ENCODE data around the gene RNU5B-1. TPM values are rescaled to one million over a fixed set of nuclear protein-coding genes. Genes with fewer than 3 reads are reported as not detected.

The RNU5B-1 gene
- total and polyA plus RNA-seq, 2 of the 4 experiments (the other 2 are of a cell fraction): not detected

DNA sequence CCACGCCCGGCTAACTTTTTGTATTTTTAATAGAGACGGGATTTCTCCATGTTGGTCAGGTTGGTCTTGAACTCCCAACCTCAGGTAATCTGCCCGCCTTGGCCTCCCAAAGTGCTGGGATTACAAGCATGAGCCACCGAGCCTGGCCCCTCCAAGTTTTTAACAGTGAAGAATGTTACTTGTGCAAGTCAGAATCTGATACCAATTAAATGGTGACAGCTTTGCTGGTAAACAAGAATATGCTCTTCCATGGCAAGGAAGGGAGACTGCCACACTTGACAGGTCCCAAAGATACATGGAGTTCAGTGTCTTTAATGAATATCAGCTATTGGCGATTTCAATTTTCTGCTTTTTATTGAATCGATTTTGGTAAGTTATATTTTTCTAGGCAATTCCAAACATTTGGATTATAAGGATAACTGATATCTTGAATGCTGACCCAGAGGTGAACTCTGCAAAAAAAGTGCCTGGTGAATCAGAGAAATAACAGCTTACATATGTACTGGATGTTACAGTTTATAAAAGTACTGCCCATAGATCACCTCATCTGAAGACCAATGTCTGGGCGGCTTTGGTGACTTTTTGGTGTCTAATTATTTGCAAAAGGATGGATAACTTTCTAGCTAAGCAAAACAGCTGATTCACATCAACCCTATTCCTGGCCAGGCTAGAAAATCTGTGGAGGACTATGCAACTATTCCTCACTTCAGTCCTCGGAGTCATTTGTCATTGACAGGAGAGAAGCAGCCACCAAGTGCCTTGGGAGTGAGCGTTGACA lies 19.0 kb upstream of the RNU5B-1 start (continued):
- TF ChIP-seq RAD21 (IDR thresholded peaks at IDR 0.05; ENCODE audit: low read length): no peak
- no peak for TF ChIP-seq RFX5 (IDR thresholded peaks at IDR 0.05; ENCODE audit: low read depth, low read length)

DNA sequence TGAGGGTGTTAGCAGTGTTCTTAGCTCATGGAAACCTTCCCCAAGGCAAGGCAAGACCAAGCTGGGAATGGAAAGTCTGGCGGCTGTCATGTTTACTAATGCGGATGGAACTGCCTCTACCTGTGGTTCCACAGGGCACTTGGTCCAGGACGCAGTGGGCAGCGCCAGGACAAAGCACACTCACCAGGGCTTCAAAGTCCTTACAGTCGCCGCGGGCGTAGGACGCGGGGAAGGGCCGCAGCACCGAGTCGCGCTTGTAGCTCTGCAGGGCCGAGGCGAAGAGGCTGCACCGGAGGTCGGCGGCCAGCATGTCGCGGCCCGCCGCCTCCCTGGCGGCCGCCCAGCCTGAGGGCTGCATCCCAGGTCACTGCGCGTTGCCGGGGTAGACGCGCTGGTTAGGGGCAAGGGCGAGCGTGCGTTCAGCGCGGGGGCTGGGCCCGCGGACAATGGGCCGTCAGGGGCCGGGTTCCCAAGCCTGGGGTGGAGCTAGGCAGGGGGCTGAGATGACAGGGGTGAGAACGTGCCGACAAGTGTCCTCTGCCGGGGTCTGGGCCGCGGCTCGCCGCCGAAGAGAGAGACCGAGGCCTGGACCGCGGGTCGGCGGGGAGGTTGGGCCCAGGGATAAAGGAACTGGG lies 18.3 kb upstream of the RNU5B-1 start:
- Histone ChIP-seq H3K4me3 (ENCODE audit: insufficient read depth, low read depth, low read length) (peak overlapping the region; percentile 84), H4K8ac (ENCODE audit: low read depth in 2 of 2, low read length in 2 of 2) (peak overlapping the region; percentile 32 to 34), H4K20me1 (ENCODE audit: insufficient read depth, low read length) (no peaks in the 10 kb centered on the region), H4K91ac (ENCODE audit: insufficient read depth, low read depth, low read length) (peak overlapping the region; percentile 18), H3K9me1 (ENCODE audit: insufficient read depth, low read length) (peaks cover 3% of the 10 kb centered on the region; the same call in 1 of the 2 replicates), H2BK120ac (ENCODE audit: low read depth, low read length) (no peak overlapping the region; the same call in none of the 2 replicates), H3K4me2 (ENCODE audit: low read depth, low read length) (peak overlapping the region; percentile 94), H4K5ac (ENCODE audit: low read depth, low read length) (peak overlapping the region; percentile 76), H3K27ac (ENCODE audit: insufficient read depth, low read length) (peak overlapping the region; percentile 14), H2BK15ac (ENCODE audit: low read depth, low read length) (no peak overlapping the region), H3K14ac (replicated peaks; ENCODE audit: low read depth, low read length) (peak overlapping the region; percentile 15), H3K9ac (ENCODE audit: low read depth, low read length) (peak overlapping the region; percentile 48), H3K79me1 (ENCODE audit: low read depth in 1 of 2, low read length in 2 of 2) (peaks cover 0 to 21% of the 10 kb centered on the region in 2 experiments; a peak in 3 of 4 replicates), H2AFZ (replicated peaks; ENCODE audit: low read length, poor library complexity) (peak overlapping the region; percentile 98), H2BK20ac (ENCODE audit: low read depth, low read length) (no peak overlapping the region), H3K27me3 (ENCODE audit: control insufficient read depth, insufficient read depth, low read length) (peaks cover 5% of the 10 kb centered on the region), H3K36me3 (ENCODE audit: control insufficient read depth, insufficient read depth, low read length) (no peaks in the 10 kb centered on the region), H3K4me1 (ENCODE audit: control insufficient read depth, insufficient read depth, low read length) (peaks cover 11% of the 10 kb centered on the region), H3K4ac (ENCODE audit: low read depth, low read length) (peak overlapping the region; percentile 42), H3K9me3 (ENCODE audit: control insufficient read depth, insufficient read depth, low read length) (no peaks in the 10 kb centered on the region), H2AK5ac (ENCODE audit: low read depth, low read length) (peak overlapping the region; percentile 6), H3K18ac (ENCODE audit: low read depth, low read length) (peak overlapping the region; percentile 78), H2AK9ac (replicated peaks; ENCODE audit: low read depth, low read length, poor library complexity) (peak overlapping the region; percentile 10), H3K56ac (ENCODE audit: extremely low read depth, insufficient read depth, low read length) (no peak overlapping the region), H3K23ac (ENCODE audit: low read depth, low read length) (peak overlapping the region; percentile 80), H2BK5ac (ENCODE audit: low read depth, low read length, poor library complexity, severe bottlenecking) (peak overlapping the region; percentile 48)
- ChIA-PET POLR2A (ENCODE audit: unreplicated experiment) (interaction anchor here (2.0 kb wide), 1 partner anchor 18 kb away, joined by 6 read pairs; the partner anchor contains the start of gene RNU5B-1), CTCF (interaction anchor here (0.8 kb wide), 1 partner anchor 14 kb away, joined by 4 read pairs; no protein-coding TSS in a partner anchor)
- no TSS peak for BruUV-seq (replicated peaks)
- TF ChIP-seq, protein P1, sequence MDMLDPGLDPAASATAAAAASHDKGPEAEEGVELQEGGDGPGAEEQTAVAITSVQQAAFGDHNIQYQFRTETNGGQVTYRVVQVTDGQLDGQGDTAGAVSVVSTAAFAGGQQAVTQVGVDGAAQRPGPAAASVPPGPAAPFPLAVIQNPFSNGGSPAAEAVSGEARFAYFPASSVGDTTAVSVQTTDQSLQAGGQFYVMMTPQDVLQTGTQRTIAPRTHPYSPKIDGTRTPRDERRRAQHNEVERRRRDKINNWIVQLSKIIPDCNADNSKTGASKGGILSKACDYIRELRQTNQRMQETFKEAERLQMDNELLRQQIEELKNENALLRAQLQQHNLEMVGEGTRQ (IDR thresholded peaks at IDR 0.05; ENCODE audit: low read depth, low read length): no peak
- TF ChIP-seq MXI1 (IDR thresholded peaks at IDR 0.05; ENCODE audit: borderline replicate concordance, low read depth, low read length): no peak
- TF ChIP-seq RCOR1 (IDR thresholded peaks at IDR 0.05; ENCODE audit: insufficient replicate concordance, low read length): peak; percentile 6
- WGBS, 2 experiments (ENCODE audit: extremely low coverage in 2 of 2, insufficient read length in 1 of 2): 0% methylated on average over 36 of the region's 52 CpGs; no CpG with 5 or more reads in 1 of the 2 experiments
- intact Hi-C loops (cut with micrococcal nuclease): no loop called here
- peak; percentile 54 for ATAC-seq (ENCODE audit: low read depth)
- dilution Hi-C loops (cut with HindIII; ENCODE audit: low sequenced_read_pairs, unreplicated experiment): no loop called here
- in situ Hi-C loops (cut with MboI; ENCODE audit: low sequenced_read_pairs): no loop called here
- no peak for DNase-seq
